Measurements from ENCODE around the gene TRANK1.
"Not testable (repeated sequence)": the region's sequence is repeated elsewhere in the genome, so short reads cannot be mapped to it uniquely, and the experiment has no call there.

Gene TRANK1

GRCh38 chr3:36957862-36958686 lies 13.2 kb upstream of the TRANK1 start:
- DNase-seq (ENCODE audit: extremely low read depth, low read depth), result peak; percentile 9
- TF ChIP-seq CTCF (IDR thresholded peaks at IDR 0.05; ENCODE audit: low read depth, low read length, missing control alignments), result no peak
- H3K4me3 ChIP-seq (replicated peaks; ENCODE audit: low read depth, low read length), result no peak overlapping the region

DNA sequence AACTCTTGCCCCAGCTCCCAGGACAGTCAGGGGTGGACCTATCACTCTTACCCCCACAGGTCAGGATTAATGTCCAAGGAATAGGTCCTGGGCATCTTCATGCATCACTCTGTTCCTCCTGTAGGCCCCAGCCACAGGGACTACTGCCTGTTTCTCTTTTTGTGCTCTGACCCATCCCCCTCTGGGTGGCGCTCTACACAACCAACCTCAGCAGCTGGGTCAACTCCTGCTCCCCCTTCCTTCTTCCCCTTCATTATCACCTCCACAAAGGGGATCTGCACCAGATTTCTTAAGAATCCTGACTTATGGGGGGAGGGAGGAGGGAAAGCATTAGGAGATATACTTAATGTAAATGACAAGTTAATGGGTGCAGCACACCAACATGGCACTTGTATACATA lies 12.2 kb upstream of the TRANK1 start:
- no peak overlapping the region for H3K4me3 ChIP-seq (replicated peaks; ENCODE audit: low read depth, low read length)
- DNase-seq (ENCODE audit: extremely low read depth, low read depth), result no peak
- TF ChIP-seq CTCF (IDR thresholded peaks at IDR 0.05; ENCODE audit: low read depth, low read length, missing control alignments), result no peak

DNA sequence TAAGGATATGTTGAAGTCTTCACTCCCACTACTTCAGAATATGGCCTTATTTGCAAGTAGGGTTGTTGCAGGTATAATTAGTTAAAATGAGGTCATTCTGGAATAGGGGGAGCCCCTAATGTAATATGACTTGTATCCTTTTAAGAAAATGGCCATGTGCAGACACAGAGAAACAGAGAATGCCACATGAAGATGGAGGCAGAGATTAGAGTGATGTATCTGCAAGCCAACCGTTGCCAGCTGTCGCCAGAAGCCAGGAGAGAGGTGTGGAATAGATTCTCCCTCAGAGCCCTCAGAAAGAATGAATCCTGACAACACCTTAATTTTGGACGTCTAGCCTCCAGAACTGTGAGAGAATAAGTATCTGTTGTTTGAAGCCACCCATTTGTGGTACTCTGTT lies 11.3 kb upstream of the TRANK1 start:
- DNase-seq (ENCODE audit: extremely low read depth, low read depth), result no peak
- H3K4me3 ChIP-seq (replicated peaks; ENCODE audit: low read depth, low read length), result no peak overlapping the region
- TF ChIP-seq CTCF (IDR thresholded peaks at IDR 0.05; ENCODE audit: low read depth, low read length, missing control alignments), result no peak

- H3K4me3 ChIP-seq (replicated peaks; ENCODE audit: low read depth, low read length), result no peak overlapping the region
- no peak for TF ChIP-seq CTCF (IDR thresholded peaks at IDR 0.05; ENCODE audit: low read depth, low read length, missing control alignments)
- DNase-seq (ENCODE audit: extremely low read depth, low read depth), result no peak
These were observed 9.7 kb upstream of the TRANK1 start for GRCh38 chr3:36954452-36955134.

GRCh38 chr3:36947814-36948213 lies 3.0 kb upstream of the TRANK1 start:
- not testable (repeated sequence) for H3K4me3 ChIP-seq (replicated peaks; ENCODE audit: low read depth, low read length); DNase-seq (ENCODE audit: extremely low read depth, low read depth)

GRCh38 chr3:36945333-36945980 lies 603 bp upstream of the TRANK1 start:
- H3K4me3 ChIP-seq (replicated peaks; ENCODE audit: low read depth, low read length), result peak overlapping the region; percentile 59; the same call in 1 of the 2 replicates
- no peak for DNase-seq (ENCODE audit: extremely low read depth, low read depth)
- TF ChIP-seq CTCF (IDR thresholded peaks at IDR 0.05; ENCODE audit: low read depth, low read length, missing control alignments), result no peak

GRCh38 chr3:36944012-36944640 lies 728 bp downstream of the TRANK1 start:
- DNase-seq (ENCODE audit: extremely low read depth, low read depth), result no peak
- H3K4me3 ChIP-seq (replicated peaks; ENCODE audit: low read depth, low read length), result peak overlapping the region; percentile 59
- TF ChIP-seq CTCF (IDR thresholded peaks at IDR 0.05; ENCODE audit: low read depth, low read length, missing control alignments), result no peak

All from HFF-Myc (cell line).